Neuron (in vitro differentiated cells): Measurements from ENCODE around the gene GIT2.
A peak's percentile ranks its signal among the peaks of the same experiment; 100 is the strongest.

Source experiments
- H2AFZ ChIP-seq: one replicate; pipeline ENCODE4 v1.6.1; 2013; ENCODE audit warnings: low read depth, mild to moderate bottlenecking, inconsistent platforms, low read length, moderate library complexity
- H3K27me3 ChIP-seq: one replicate; pipeline ENCODE4 v1.6.1; 2013; ENCODE audit warnings: low read length; ENCODE audit not compliant: insufficient read depth
- H3K36me3 ChIP-seq: one replicate; pipeline ENCODE4 v1.6.1; 2013; ENCODE audit warnings: low read length; ENCODE audit not compliant: insufficient read depth
- H3K4me1 ChIP-seq: one replicate; pipeline ENCODE4 v1.6.1; 2013; ENCODE audit warnings: low read length; ENCODE audit not compliant: insufficient read depth
- H3K4me3 ChIP-seq: 2 replicates; pipeline ENCODE4 v1.5.1; 2013; ENCODE audit warnings: mild to moderate bottlenecking, low read length, moderate library complexity
- H3K9me3 ChIP-seq: one replicate; pipeline ENCODE4 v1.6.1; 2013; ENCODE audit warnings: low read length

The GIT2 gene, protein sequence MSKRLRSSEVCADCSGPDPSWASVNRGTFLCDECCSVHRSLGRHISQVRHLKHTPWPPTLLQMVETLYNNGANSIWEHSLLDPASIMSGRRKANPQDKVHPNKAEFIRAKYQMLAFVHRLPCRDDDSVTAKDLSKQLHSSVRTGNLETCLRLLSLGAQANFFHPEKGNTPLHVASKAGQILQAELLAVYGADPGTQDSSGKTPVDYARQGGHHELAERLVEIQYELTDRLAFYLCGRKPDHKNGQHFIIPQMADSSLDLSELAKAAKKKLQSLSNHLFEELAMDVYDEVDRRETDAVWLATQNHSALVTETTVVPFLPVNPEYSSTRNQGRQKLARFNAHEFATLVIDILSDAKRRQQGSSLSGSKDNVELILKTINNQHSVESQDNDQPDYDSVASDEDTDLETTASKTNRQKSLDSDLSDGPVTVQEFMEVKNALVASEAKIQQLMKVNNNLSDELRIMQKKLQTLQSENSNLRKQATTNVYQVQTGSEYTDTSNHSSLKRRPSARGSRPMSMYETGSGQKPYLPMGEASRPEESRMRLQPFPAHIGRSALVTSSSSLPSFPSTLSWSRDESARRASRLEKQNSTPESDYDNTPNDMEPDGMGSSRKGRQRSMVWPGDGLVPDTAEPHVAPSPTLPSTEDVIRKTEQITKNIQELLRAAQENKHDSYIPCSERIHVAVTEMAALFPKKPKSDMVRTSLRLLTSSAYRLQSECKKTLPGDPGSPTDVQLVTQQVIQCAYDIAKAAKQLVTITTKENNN

GRCh38 chr12:109995686-109996482, at the start of gene GIT2:
GIT2 (minus strand) TSS chr12:109996368; CDS start chr12:109996224, 144 bp downstream.
- H3K4me3 ChIP-seq: peak within 1 kb of the TSS; percentile 82
- H3K36me3 ChIP-seq: peaks cover 5% of the 10 kb centered on the region

GRCh38 chr12:110042264-110042663, 46.1 kb upstream of the GIT2 start:
- Histone ChIP-seq H3K27me3 (no peaks in the 10 kb centered on the region), H3K36me3 (peaks cover 22% of the 10 kb centered on the region), H2AFZ (no peak overlapping the region), H3K4me3 (no peak overlapping the region), H3K4me1 (peaks cover 9% of the 10 kb centered on the region), H3K9me3 (no peaks in the 10 kb centered on the region)

More at GRCh38 chr12:109995686-109996482, at the start of gene GIT2:
- H3K4me1 ChIP-seq: peaks cover 22% of the 10 kb centered on the region
- peak within 1 kb of the TSS; percentile 73 for H2AFZ ChIP-seq
- no peaks in the 10 kb centered on the region for H3K9me3 ChIP-seq
- H3K27me3 ChIP-seq: no peaks in the 10 kb centered on the region

DNA sequence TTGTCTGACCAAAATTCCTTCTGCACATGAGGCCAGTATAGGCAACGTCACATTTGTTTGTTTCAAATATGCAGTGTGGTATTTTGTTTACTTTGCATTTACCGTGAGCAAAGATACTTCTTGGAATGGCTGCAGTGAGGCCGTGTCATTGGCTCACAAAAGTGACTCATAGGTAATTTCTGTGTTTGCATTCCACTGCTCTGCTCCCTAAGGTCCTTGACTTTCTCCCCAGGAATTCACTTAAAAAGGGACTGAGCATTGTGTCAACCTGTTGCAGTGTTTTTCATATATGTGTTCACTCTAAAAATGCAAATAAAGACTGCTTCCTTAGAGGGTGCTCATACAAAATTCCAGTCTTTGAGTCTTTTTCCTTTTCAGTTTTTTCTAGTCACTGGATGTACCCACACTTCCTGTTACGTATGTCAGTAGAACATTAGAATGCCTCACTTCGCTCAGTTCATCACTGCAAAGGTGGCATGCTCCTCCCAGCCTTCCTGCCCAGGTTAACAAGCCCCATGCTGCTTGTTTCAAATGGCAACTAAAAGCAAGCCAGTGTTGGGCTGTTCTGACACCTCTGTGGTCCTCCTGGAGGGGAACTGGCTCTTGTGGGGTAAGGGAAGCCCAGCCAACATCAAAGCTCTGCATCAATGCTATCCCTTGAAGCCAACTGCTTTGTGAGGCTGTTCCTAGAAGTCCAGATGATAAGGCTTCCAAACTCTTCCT, 43.1 kb upstream of the GIT2 start:
- H3K4me3 ChIP-seq: no peak overlapping the region
- H3K4me1 ChIP-seq: peaks cover 5% of the 10 kb centered on the region
- H3K9me3 ChIP-seq: no peaks in the 10 kb centered on the region
- H3K27me3 ChIP-seq: no peaks in the 10 kb centered on the region
- H2AFZ ChIP-seq: no peak overlapping the region
- peaks cover 43% of the 10 kb centered on the region for H3K36me3 ChIP-seq

- Histone ChIP-seq H3K9me3 (no peaks in the 10 kb centered on the region), H3K4me3 (no peak overlapping the region), H3K36me3 (peaks cover 48% of the 10 kb centered on the region), H3K4me1 (peaks cover 5% of the 10 kb centered on the region), H2AFZ (no peak overlapping the region), H3K27me3 (no peaks in the 10 kb centered on the region)
These were observed 42.5 kb upstream of the GIT2 start for GRCh38 chr12:110038741-110039084.

DNA sequence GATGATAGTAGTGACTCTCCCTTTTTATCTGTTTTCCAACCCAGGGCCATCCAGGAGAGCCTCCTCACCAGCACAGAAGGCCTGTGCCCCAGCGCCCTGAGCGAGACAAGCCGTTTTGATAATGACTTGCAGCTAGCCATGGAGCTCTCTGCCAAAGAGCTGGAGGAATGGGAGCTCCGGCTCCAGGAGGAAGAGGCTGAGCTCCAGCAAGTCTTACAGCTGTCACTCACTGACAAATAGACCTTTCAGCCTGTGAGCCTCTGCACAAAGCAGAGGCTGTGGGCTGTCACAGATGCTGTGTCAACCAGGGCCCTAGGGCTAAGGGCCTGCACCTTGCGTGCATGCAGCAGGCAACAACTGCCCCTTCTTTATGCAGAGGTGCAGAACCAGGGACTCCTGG, 41.1 kb upstream of the GIT2 start:
- no peak overlapping the region for H2AFZ ChIP-seq
- no peaks in the 10 kb centered on the region for H3K4me1 ChIP-seq
- no peaks in the 10 kb centered on the region for H3K27me3 ChIP-seq
- H3K9me3 ChIP-seq: no peaks in the 10 kb centered on the region
- peaks cover 52% of the 10 kb centered on the region for H3K36me3 ChIP-seq
- no peak overlapping the region for H3K4me3 ChIP-seq

GRCh38 chr12:110035534-110036104, 39.5 kb upstream of the GIT2 start:
- no peaks in the 10 kb centered on the region for H3K4me1 ChIP-seq
- no peak overlapping the region for H3K4me3 ChIP-seq
- no peak overlapping the region for H2AFZ ChIP-seq
- H3K9me3 ChIP-seq: no peaks in the 10 kb centered on the region
- no peaks in the 10 kb centered on the region for H3K27me3 ChIP-seq
- H3K36me3 ChIP-seq: peaks cover 51% of the 10 kb centered on the region

DNA sequence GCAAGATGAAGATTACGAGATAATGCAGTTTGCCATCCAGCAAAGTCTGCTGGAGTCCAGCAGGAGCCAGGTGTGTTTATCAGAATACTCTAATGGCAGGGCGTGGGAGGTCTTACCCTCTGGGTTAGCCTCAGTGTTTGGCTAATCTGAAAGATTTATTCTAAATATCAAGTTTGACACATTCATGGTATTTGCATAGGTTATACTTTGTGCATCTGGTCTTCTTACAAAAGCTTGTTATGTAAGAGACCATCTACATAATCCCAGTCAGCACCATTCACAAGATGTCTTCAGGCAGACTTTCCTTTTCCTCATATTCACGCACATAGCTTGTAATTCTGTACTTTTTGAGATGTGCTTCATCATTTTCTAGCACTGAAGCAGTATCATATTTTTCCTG, 37.7 kb upstream of the GIT2 start:
- Histone ChIP-seq H3K4me3 (no peak overlapping the region), H3K9me3 (no peaks in the 10 kb centered on the region), H2AFZ (no peak overlapping the region), H3K27me3 (no peaks in the 10 kb centered on the region), H3K4me1 (no peaks in the 10 kb centered on the region), H3K36me3 (peaks cover 65% of the 10 kb centered on the region)

DNA sequence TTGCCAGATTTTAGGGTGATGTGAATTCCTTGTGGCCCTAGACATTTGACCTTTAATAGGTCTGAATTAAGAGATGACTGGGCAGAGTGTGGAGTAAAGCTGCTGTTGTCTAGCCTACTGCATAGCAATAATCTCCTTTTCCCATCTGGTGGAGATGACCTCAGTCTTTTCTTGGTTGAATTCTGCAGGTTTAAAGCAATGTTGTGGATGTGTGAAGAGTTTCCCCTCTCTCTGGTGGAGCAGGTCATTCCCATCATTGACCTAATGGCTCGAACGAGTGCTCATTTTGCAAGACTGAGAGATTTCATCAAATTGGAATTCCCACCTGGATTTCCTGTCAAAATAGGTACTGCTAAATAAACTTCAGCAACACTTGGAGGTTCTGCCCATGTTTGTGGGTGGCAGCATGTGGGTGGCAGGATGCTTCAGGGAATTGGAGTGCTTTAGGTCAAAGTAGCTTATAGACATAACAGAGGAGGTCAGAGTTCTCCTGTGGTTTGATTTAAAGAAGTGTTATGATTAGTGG, 33.2 kb upstream of the GIT2 start:
- Histone ChIP-seq H3K4me1 (no peaks in the 10 kb centered on the region), H3K36me3 (peaks cover 58% of the 10 kb centered on the region), H3K4me3 (no peak overlapping the region), H3K9me3 (no peaks in the 10 kb centered on the region), H2AFZ (no peak overlapping the region), H3K27me3 (no peaks in the 10 kb centered on the region)

GRCh38 chr12:110028323-110028722, 32.2 kb upstream of the GIT2 start:
- no peaks in the 10 kb centered on the region for H3K9me3 ChIP-seq
- peaks cover 51% of the 10 kb centered on the region for H3K36me3 ChIP-seq
- H3K4me3 ChIP-seq: no peak overlapping the region
- H2AFZ ChIP-seq: no peak overlapping the region
- no peaks in the 10 kb centered on the region for H3K27me3 ChIP-seq
- peaks cover 3% of the 10 kb centered on the region for H3K4me1 ChIP-seq

DNA sequence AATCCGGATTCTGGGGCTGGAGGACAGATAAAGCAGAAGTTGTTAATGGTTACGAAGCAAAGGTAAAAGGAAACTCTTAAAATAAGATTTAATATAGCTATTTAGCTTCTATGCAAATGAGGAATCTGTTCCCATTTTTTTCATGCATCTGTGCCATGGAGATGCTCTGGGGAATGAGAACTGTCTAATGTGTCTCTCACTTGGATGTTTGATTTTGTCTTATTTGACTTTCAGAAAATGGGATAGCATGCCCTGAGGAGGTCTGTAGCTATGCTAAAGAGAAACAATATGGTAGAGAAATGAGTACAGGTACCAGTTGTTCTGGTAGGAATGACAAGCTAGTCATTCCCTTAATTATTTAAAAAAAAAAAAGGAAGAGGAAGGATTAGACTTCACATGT, 27.9 kb upstream of the GIT2 start:
- no peak overlapping the region for H2AFZ ChIP-seq
- H3K27me3 ChIP-seq: no peaks in the 10 kb centered on the region
- H3K36me3 ChIP-seq: peaks cover 61% of the 10 kb centered on the region
- peaks cover 5% of the 10 kb centered on the region for H3K4me1 ChIP-seq
- no peak overlapping the region for H3K4me3 ChIP-seq
- H3K9me3 ChIP-seq: no peaks in the 10 kb centered on the region

DNA sequence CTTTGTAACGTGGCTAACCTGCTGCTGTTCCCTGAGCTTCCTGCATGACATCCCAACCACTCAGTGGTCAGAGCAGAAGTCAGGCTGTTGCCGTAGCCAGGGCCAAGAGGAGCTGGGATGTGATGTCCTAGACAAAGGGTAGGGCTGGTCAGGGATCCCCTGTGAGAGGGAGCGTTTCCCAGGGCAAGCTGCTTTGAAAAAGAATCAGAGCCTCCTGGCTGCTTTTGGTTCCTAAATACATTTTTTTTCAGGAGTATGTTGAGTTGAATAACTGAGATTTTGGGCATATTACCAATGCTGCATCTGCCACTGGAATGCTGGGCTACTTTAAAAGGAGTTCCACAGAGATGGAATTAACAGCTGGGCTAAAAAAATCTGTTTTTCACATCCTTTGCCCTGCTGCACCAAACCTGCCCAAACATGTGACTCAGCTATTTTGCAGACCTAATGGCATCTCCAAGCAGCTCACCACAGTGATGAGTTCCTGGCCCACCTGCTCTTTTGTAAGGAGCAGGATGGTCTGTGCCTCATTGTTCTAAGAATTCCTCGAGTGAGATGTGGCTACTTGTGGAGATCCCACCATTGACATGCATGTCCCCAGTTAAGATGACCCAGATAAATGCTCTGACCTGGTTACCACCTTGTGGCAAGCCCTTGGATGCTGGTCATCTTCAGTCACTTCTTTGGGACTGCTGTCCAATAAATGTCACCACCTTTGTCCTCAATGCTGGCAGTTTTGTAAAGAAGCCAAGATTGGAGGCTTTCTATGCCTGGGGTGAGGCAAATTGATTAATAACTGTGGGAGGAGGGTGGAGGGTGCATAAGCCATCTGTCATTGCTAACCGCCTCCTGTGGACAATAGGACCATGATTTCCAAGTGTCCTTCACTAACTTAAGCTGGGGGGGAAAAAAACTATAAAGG, 27.2 kb upstream of the GIT2 start:
- Histone ChIP-seq H2AFZ (no peak overlapping the region), H3K4me3 (no peak overlapping the region), H3K4me1 (peaks cover 5% of the 10 kb centered on the region), H3K36me3 (peaks cover 60% of the 10 kb centered on the region), H3K27me3 (no peaks in the 10 kb centered on the region), H3K9me3 (no peaks in the 10 kb centered on the region)
